Gastrocnemius medialis (tissue), 4 donors: ENCODE data around the gene DCC.

Source experiments
- POLR2A ChIP-seq, 2 donors: fragments of 450-650 bp; IDR thresholded peaks; one replicate each; pipeline ENCODE4 v1.6.1; 2017; ENCODE audit warnings: antibody characterized with exemption in 2 of 2, mild to moderate bottlenecking in 2 of 2, moderate library complexity in 2 of 2
- TF ChIP-seq, protein P1 (sequence below), 5 experiments: fragments of 450-650 bp in 3 of 5; fragments of 200-600 bp in 2 of 5; sonication (generic) in 2 of 5; IDR thresholded peaks in 4 of 5; conservative IDR thresholded peaks in 1 of 5; 1 replicate in 4 of 5; 2 replicates in 1 of 5; pipeline ENCODE4 v1.5.1; 2016 to 2019; ENCODE audit warnings: antibody characterized with exemption in 5 of 5, mild to moderate bottlenecking in 3 of 5, moderate library complexity in 3 of 5

- TF ChIP-seq, protein P1, sequence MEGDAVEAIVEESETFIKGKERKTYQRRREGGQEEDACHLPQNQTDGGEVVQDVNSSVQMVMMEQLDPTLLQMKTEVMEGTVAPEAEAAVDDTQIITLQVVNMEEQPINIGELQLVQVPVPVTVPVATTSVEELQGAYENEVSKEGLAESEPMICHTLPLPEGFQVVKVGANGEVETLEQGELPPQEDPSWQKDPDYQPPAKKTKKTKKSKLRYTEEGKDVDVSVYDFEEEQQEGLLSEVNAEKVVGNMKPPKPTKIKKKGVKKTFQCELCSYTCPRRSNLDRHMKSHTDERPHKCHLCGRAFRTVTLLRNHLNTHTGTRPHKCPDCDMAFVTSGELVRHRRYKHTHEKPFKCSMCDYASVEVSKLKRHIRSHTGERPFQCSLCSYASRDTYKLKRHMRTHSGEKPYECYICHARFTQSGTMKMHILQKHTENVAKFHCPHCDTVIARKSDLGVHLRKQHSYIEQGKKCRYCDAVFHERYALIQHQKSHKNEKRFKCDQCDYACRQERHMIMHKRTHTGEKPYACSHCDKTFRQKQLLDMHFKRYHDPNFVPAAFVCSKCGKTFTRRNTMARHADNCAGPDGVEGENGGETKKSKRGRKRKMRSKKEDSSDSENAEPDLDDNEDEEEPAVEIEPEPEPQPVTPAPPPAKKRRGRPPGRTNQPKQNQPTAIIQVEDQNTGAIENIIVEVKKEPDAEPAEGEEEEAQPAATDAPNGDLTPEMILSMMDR (IDR thresholded peaks at IDR 0.05 in 4 of 5, conservative IDR thresholded peaks at IDR 0.05 in 1 of 5), result no peak
- TF ChIP-seq POLR2A (IDR thresholded peaks at IDR 0.05), result no peak
These were observed 808.1 kb downstream of the DCC start for GRCh38 chr18:53148123-53148522.
